Measurements from ENCODE around the gene WDR88. TPM values are rescaled to one million over a fixed set of nuclear protein-coding genes. Genes with fewer than 3 reads are reported as not detected.
"Not testable (repeated sequence)": the region's sequence is repeated elsewhere in the genome, so short reads cannot be mapped to it uniquely, and the experiment has no call there.

Gene WDR88
- polyA plus RNA-seq, 3 donors = 0.87 to 2.1 (median 1.8) TPM

GRCh38 chr19:33171222-33171795 is 39.4 kb downstream of the WDR88 start:
- DNase-seq = no peak

- no peak for DNase-seq
Observed at GRCh38 chr19:33171916-33172359, 40.0 kb downstream of the WDR88 start.

DNA sequence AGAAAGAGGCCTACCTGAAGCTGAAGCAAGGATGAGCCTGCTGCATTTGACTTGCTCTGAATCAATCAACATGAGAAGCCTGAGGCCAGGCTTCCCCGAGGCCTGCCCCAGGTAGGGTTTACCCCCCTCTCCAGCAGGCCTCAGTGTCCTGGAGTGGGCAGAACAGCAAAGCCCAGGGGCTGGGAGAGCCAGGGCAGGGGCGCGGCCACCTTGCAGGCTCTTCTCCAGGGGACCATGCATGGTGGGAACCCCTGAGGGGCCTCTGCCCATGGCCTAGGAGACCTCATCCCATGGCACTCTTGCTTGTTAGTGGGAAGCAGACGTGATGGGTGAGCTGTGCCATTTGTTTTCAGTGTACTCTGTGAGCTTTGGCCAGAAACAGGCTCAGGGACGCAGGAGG is 42.3 kb downstream of the WDR88 start:
- no peak for DNase-seq

DNA sequence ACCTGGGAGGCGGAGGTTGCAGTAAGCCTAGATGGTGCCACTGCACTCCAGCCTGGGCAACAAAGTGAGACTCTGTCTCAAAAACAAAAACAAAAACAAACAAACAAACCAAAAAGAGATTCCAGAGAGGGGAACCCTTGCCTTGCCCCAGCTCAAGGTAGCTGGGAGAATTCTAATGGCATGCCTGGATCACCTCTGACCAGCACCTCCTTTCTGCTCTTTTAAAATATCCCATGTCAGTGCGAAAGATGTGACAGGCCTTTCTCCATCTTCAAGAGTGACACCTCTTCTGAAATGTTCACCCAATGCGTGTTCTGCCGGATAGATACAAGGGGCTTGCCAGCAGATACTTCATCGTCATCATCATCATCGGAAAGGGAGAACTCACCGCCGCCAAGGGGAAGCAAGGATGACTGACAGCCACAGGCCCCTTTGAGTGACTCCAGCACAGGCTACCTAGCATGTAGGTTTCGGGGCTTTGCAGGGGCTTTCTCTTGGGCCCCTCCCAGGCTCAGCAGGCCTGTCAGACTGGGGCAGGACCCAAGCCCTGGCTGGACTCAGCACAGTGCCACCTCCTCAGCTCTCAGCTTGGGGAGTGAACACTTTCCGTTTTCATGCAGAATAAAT is 43.4 kb downstream of the WDR88 start:
- DNase-seq = no peak

GRCh38 chr19:33175886-33176669 is 44.2 kb downstream of the WDR88 start:
- DNase-seq = no peak

DNA sequence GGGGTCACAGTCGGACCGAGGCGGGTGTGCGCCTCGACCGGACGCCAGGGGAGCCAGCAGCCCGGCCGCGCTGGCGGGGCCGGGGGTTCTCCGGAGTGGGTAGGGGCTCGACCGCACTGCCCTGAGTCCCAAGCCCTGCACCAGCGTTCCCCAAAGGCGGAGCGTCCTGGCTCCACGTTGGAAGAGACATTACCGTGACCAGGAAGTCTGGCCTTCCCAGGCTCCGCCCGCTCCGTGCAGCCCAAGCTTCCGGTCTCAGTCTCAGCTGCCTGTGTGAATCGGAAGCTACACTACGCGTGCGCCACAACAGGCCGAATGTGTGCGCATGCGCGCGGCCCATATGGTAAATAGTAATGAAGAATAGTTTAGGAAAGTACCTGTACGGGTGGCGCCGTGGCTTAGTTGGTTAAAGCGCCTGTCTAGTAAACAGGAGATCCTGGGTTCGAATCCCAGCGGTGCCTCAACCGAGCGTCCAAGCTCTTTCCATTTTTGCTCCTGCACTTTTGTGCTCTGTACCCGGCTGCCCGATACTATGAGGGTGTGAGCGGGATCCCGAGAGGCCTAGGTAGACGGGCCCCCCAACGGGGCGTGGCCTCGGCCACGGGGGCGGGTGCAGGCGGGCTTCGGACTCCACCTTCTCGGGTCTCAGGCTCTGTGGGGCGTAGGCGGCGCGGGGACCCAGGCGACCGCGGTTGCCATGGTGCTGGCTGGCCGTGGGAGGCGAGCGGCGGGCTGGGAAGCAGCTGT is 44.9 kb downstream of the WDR88 start:
- peak; percentile 97 for DNase-seq

DNA sequence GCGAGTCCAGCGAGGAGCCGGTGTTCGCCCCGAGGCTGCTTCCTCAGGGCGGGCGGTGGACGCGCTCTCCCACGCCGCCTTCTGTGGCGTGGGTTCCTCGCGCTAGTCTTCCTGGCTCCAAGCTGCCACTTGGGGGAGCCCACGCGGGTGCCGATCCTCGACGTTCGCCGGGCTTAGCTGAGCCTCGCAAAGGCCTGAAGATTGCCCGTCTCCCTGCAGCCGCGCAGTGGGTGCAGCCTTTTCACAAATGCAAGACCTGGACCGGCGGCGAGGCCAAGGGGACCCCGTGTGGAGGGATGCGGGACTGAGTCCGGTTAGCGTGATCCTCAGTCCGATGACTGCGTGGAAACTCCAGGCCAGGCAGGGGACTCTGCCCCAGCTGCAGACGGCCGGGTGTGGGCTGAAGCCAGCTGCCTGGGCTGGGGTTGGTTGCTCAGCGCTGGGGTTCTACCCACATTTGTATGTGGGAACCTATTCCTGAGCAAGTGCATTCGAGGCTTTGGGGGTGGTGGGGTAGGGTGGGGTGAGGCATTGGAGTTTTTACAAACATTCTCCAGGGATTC is 45.6 kb downstream of the WDR88 start:
- peak; percentile 65 for DNase-seq

DNA sequence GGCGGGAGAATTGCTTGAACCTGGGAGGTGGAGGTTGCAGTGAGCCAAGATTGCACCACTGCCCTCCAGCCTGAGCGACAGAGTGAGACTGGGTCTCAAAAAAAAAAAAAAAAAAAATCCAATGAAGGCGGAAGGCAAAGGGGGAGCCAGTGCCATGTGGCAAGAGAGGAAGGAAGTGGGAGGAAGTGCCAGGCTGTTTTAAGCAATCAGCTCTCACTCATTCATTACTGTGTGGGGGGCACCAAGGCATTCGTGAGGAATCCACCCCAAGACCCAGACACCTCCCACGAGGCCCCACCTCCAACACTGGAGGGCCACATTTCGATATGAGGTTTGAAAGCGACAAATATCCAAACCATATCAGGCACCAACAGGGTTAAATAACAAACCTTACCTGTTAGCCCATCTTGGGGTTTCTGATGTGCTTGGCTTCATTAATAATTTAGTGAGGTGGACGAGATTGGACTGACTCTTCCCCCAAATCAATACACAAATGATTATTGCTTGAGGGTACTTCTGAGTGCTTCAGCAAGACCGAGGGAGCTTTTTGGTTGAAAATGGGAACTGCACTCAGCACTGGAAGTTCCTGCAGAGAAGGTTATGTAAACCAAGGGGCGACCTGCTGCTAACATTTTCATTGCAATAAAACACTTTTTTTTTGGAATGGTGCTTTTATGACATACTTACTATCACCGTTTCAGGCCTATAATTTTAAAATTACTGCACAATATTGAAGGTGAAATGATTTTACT is 54.7 kb downstream of the WDR88 start:
- no peak for DNase-seq

- no peak for DNase-seq
Observed at GRCh38 chr19:33187183-33187540, 55.2 kb downstream of the WDR88 start.

DNA sequence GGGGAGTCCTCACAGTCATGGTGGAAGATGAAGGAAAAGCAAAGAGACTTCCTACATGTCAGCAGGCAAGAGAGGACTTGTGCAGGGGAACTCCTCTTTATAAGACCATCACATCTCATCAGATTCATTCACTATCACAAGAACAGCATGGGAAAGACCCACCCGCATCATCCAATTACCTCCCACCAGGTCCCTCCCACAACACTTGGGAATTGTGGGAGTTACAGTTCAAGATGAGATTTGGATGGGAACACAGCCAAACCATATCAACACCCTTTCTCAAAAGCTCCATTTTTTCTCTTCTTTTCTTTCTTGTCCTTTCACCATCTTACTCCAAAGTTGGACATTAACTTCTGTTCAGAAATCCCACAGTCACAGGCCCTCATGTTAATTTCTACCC is 57.5 kb downstream of the WDR88 start:
- no peak for DNase-seq

DNA sequence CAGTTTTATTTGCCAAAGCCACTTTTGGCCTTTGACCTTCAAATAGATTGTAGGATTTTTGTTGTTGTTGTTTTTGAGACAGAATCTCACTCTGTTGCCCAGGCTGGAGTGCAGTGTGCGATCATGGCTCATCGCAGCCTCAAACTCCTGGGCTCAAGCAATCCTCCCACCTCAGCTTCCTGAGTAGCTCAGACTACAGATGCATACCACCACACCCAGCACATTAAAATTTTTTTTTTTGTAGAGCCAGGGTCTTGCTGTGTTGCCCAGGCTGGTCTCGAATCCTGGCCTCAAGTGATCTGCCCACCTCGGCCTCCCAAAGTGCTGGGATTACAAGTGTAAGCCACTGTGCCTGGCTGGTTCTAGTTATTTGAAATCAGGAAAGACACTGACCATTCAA is 59.2 kb downstream of the WDR88 start:
- not testable (repeated sequence) for DNase-seq

GRCh38 chr19:33191501-33191900 is 59.6 kb downstream of the WDR88 start:
- no peak for DNase-seq

DNA sequence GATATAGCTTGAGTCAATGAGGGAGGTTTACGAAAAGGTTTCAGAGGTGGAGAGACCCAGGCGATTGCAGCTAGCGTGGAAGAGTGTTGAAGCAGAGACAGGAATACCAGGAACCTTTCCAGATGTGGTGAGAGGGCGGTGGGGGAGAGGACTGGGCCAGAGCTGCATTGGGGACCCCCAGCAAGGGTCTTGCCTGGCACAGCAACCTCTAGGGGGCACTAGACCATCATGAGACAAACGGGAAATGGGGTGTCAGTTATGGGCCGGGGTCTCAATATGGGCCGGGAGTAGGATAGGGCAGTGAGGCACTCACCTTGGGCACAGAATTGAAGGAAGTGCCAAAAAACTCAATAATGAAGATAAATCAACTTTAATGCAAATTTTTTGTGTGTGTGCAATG is 60.1 kb downstream of the WDR88 start:
- DNase-seq = no peak

DNA sequence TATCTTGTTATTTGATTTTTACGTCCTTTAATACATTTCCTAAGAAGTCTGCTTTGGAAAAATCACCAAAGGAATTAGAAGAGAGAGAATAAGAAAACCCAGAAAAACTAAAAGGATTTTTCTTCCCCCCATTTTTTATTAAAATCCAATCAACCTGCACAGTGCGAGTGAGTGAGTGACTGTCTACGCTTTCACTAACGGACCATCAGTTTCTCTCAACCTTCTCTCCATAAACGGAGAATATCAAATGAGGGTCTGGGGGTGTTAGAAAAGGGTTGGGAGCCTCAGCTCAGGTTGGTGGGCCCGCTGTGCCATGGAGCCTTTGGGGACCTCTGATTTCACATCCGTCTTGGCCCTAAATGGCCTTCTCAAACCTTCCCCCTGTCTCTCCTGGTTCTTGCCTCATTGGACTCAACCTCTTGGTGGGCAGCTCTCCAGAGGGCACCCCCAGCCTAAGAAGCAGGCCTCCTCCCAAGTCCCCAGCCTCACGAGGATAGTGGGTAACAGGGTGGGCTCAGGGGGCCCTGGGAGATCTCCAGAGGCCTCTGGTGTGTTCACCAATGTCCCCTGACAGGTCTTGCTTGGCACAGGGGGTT is 61.5 kb downstream of the WDR88 start:
- no peak for DNase-seq

GRCh38 chr19:33193865-33194362 is 62.0 kb downstream of the WDR88 start, which contains the start of gene LRP3:
Gene LRP3, plus strand, starts transcription at chr19:33194330. Its CDS starts 456 bp downstream, at chr19:33194786.
- DNase-seq = peak; percentile 60

DNA sequence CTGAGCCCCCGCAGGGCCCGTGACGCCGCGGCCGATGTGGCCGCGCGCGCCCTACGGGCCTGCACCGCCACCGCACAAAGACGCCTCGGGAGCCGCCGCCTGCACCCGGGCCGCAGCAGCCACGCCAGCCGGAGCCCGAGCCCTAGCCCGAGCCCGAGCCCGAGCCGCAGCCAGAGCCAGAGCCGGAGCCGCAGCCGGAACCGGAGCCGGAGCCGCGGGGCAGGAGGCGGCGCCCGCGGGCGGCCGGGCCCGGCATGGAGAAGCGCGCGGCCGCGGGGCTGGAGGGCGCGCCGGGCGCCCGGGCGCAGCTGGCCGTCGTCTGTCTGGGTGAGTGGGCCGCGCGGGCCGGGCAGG is 62.6 kb downstream of the WDR88 start:
- no peak for DNase-seq

- no peak for DNase-seq
Observed at GRCh38 chr19:33194886-33195644, 63.2 kb downstream of the WDR88 start.

DNA sequence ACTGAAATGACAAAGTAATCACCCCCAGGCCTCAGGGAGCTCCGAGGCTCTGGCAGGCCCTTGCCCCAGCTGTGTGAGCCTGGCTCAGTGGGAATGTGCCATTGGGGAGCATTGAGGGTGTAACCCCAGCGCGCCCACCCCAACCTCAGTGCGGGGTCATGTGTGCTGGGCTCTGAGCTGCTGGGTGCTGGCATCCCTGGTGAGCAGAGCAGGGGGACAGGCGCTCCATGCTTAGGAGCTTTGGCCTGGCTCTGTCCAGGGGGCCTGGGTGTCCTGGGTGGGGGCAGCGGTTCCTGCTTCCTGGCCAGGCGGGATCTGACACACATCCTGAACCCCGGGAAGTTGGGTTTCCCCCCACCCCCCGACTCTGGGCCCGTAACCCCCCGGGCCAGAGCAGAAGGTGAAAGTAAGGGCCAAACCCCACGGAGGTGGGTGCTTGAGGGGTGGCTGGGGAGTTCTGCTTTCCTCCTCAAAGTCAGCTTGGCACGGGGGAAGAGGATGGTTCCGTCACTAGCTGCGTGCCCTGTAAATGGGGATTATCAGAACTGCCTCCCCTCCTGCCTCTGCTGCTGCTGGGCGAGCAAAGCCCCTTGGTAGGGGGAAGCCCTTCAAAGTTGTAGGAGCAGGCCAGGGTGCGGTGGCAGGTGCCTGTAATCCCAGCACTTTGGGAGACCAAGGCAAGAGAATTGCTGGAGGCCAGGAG is 63.9 kb downstream of the WDR88 start:
- no peak for DNase-seq

DNA sequence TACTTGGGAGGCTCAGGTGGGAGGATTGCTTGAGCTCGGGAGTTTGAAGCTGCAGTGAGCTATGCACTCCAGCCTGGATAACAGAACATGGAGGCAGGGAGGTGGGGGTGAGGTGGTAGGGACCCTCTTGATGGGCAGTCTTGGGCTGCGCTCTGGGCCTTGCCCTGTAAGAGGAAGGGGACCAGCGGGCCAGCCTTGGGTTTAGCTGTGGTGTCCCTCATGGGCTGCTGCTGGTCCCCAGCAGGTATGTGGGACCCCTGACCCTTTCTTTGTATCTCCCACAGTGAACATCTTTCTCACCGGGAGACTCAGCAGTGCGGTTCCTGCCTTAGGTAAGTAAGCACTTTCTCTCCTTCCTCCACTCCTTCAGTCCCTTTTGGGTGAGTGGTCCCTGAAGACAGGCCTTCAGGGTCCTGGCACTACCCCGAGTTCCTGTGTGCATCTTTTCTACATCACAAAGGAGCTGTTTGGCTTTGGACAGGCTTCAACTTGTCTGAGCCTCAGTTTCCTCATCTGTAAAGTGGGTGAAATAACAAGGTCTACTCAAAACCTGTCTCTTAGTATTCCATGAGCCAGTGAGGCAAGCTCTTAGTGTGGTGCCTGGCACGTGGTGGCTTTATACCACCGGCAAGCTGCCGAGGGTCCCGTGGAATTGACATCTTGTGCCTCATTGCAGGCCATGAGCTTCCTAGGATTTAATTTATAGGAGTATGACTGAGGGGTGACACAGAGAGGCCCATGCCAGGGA is 64.7 kb downstream of the WDR88 start:
- no peak for DNase-seq
